Anterior cingulate cortex (tissue), 58 donors: ENCODE results near the gene NARF.
"Not testable (repeated sequence)": the region's sequence is repeated elsewhere in the genome, so short reads cannot be mapped to it uniquely, and the experiment has no call there.

Experiments used
- DNase-seq, 58 donors: peaks; one replicate each; lab custom pipeline; 2025; lab: John Stamatoyannopoulos, UW

NARF gene

DNA sequence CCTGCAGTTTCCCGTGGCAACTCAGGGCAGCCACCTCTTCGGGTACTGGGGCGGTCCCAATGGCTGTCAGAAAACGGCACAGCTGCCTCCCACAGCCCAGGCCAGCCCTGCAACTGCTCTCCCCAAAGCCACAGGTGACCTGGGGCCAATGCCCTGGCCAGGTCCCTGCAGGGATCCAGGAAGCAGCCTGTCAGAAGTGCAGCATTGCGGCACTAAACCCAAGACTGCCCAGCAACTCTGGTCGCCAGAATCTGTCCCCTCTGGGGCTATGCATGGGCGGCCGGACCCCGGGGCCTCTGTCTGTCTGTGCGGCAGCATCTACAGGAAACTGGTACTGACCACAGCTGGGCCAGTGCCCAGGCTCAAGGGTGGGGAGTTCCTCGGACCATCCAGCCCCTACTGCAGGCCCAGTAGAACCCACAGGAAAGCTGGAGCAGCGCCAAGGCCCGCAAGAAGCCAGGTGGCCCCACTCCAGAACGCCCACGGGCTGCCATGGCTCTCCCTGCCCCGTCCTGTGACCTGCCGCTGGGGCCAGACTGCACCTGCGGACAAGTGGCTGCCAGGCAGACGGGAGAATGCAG is 13.5 kb upstream of the NARF start:
- peak in 11 of 58 donors; percentile 16 to 62 (median 26) for DNase-seq

DNA sequence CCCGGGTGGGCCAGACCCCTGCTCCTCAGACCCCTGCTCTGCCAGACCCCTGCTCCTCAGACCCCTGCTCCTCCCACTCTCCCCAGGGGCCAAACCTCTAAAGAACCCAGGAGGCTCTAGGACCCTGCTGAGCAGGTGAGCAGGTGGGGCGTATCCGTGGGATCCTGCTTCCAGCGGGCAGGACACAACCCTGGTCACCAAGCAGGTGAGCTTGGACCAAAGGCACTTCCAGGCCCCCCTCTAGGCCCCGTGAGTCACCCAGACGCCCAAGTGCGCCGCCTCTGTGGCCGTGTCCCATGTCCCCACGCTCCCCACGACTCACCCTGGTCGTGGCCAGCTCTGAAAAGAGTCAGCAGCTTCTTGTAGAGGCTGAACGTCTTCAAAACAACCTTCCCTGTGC is 13.0 kb upstream of the NARF start:
- DNase-seq: no peak

GRCh38 chr17:82446124-82446523 is 12.4 kb upstream of the NARF start:
- DNase-seq: no peak

GRCh38 chr17:82446649-82447048 is 11.9 kb upstream of the NARF start:
- DNase-seq: no peak

- no peak for DNase-seq
These were observed 10.7 kb upstream of the NARF start for GRCh38 chr17:82447876-82448275.

DNA sequence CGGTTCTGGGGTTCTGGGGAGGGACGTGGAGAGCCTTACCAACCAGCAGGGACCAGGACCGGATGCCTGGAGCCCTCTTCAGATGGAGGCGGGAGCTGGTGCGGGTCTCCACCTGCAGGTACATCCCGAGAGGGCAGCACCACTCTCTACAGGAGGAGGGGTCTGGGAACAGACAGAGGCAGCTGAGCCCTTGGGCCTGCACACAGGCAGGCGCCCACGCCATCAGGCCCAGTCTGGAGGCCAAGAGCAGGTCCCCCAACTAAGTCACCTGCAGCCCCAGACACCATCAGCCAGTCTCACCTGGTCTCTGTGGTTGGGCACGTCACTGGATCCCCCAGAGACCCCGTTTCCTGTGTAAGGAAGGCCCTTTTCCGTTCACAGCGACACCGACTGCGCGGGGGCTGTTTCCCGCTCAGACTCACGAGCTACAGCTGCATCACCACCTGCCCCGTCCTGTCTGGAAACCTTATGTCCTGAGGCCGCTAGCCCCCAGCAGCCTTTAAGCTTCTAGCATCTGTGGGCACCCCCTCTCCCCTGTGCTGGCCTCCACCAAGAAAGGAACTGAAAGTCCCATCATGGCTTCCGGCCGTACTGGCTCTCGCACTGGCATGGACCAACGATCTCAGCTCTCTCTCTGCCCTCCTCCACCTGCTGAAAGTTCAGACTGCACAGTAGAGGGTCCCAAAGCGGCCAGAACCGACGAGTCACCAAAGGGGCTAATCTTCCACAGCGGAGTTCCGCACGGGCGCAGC is 9.2 kb upstream of the NARF start:
- DNase-seq: no peak

DNA sequence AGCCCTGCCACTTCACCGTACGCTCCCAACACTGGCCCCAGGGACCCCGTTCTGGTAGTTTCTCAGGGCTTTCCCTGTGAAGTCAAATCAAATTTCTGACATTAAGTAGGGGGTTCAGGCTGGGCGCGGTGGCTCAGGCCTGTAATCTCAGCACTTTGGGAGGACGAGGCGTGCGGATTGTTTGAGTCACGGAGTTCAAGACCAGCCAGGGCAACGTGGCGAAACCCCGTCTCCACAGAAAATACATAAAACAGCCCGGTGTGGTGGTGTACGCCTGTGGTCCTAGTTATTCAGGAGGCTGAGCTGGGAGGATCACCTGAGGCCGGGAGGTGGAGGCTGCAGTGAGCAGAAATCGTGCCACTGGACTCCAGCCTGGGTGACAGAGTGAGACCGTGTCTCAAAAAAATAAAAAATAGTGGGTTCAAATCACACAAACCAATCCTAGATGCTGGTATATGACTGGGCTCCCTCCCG is 8.6 kb upstream of the NARF start:
- DNase-seq: no peak

DNA sequence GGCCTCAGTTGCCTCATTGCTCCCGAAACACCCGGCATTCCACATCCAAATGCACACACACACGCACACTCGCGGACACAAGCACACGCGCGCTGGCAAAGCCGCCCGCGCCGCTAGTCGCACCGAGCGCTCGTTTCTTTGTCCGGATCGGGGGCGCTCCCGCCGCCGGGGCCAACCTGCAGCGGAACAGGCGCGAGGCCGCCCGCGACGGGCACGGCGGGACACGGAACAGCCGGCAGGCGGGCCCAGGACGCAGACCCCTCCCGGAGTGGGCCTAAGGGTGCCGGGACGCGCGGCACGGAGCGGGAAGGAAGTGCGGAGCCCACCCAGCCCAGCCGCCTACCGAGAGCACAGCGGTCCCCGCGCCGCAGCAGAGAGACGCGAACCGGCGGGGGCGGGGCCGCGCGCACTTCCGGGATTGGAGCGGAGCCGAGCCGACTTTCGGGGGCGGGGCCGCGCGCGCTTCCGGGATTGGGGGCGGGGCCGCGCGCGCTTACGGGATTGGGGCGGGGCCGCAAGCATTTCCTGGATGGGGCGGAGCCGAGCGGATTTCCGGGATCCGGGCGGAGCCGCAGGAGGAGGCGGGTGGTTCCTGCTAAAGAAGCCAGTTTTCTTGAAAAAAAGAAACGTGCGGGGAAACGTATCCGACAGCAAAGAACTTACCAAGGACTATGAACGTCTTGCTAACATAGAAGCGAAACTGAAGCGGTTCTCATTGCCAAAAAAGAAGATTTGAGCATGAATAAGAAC is 8.0 kb upstream of the NARF start, which contains the start of gene CYBC1:
TSS of gene CYBC1 (minus strand) at position 396 of the 750 bp plus-strand sequence. CDS start 1,498 bp downstream, outside the sequence.
- DNase-seq: peak; percentile 44 to 93 (median 85)

- no peak for DNase-seq
These were observed 6.4 kb upstream of the NARF start for GRCh38 chr17:82452162-82452561.

DNA sequence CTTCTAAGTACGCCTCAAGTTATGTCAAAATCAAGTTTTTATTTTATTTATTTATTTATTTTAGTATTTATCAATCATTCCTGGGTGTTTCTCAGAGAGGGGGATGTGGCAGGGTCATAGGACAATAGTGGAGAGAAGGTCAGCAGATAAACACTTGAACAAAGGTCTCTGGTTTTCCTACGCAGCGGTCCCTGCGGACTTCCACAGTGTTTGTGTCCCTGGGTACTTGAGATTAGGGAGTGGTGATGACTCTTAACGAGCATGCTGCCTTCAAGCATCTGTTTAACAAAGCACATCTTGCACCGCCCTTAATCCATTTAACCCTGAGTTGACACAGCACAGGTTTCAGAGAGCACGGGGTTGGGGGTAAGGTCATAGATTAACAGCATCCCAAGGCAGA is 5.4 kb upstream of the NARF start:
- DNase-seq: not testable (repeated sequence)

GRCh38 chr17:82453706-82454105 is 4.8 kb upstream of the NARF start:
- DNase-seq: not testable (repeated sequence)

GRCh38 chr17:82457073-82457928 is 1.2 kb upstream of the NARF start:
- no peak for DNase-seq

DNA sequence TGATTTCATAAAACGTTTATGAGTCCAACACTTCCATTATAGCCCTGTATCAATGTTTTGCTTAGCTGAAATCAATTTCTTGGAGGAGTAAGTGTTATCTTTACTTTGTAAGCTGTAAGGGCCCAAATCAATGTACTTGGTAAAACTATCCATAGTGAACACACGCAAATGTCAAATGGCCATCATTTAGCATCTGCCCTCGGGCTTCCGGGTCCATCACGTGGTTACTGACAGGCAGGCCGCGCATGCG is 687 bp upstream of the NARF start:
- DNase-seq: no peak

GRCh38 chr17:82458885-82459424 is 414 bp downstream of the NARF start:
- DNase-seq: peak in 2 of 58 donors; percentile 20 to 33

DNA sequence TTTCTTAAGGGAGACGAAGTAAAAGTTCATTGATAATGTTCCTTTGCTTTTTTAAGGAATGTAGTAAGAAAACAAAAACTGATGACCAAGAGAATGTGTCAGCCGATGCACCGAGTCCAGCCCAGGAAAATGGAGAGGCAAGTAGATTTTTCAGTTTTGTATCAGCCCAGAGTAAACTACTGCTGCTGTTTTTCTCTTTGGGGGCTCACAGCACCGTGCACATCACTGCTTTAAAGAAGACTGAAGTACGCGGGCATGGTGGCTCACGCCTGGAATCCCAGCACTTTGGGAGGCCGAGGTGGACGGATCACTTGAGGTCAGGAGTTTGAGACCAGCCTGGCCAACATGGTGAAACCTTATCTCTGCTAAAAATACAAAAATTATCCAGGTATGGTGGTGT is 1.4 kb downstream of the NARF start:
- not testable (repeated sequence) for DNase-seq

DNA sequence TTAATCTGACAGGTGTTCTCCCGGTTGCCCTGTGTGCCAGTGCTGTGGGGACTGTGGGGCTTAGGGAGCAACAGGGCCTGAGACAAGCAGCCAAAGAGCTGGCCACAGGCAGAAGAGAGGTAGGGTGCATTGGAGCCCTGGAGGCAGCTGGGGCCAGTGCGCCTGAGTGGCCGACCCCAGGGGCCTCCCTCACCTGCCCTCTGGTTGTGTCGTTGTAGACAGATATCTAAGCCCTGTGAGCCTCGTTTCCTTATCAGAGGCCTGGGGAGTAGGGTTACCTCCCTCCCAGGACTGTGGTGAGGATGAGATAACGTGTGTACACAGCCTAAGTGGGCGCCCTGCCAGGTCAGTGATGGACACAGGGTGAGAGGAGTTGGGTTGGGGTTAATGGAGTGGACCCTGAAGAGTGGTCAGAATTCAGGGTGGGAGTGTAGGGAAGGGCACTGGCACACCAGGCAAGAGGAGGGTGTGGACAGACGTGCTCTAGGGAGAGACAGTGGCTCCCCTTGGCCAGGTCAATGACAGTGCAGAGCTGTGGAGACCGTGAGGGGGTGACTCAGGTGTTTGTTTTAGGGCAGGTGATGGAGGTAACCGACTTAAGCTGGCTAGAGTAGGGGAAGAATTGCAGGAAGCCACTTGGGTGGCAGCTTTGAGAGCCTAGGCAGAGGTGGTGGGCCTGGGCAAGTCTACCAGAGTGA is 3.4 kb downstream of the NARF start:
- DNase-seq: no peak

DNA sequence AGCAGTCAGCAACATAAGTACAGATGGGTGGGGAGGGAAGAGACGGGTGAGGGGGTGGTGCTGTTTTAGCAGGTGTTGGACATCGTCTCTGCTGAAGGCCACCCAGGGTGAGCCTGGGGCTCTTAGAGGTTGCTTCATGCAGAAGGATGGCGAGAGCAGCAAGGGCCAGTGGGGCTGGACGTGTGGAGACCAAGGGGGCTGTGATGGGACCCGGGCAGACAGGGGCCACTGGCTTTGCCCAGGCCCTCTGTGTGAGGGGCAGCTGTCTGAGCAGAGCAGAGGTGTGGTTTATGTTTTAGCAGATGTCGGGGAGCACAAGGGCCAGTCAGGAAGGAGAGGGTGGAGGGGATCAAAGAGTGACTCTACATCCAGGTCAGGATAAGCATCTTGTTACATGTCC is 4.8 kb downstream of the NARF start:
- DNase-seq: no peak

DNA sequence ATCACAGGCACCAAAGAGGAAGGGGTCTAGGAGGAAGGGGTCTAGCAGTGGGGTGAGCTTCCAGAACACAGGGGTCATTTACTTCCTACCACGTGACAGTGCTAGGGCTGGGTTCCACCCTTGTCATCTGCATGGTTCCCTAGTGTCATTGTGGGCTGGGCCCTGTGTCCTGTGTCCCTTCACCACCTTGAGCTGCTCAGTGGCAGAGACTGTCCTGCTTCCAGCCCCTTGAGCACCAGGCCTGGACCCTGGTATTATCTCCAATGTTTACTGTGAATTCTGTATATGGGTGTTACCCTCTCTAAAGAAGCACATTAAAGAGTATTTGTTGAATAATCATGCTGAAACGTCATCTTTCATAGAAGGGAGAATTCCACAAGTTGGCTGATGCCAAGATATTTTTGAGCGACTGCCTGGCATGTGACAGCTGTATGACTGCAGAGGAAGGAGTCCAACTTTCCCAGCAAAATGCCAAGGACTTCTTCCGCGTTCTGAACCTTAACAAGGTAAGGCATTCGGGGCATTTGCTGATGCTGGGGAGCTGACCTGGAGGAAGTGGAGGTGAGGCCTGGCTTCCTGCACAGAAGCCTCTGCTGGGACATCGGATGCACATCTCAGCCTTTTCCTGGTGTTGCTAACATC is 5.5 kb downstream of the NARF start:
- no peak for DNase-seq

DNA sequence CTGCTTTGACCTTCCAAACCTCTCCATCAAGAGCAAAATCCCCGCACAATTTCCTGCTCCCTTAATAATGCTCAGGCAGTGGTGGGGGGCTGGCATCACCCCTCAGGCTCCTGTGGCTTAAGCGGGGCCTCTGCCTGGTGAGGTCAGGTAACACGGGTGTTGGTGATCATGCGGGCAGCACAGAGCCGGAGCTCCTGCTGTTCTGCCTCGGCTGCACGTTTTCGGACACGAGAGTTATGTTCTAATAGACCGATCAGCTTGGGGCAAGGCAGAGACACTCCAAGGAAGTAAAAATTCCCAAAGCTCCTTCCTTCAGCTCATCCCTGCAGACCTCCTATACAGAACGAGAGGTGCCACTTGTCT is 6.0 kb downstream of the NARF start:
- DNase-seq: no peak
